ENCODE measurements around the gene NRN1. TPM values are rescaled to one million over a fixed set of nuclear protein-coding genes. Genes with fewer than 3 reads are reported as not detected.

NRN1 gene
- polyA plus RNA-seq, 1 of the 3 experiments (the other 2 are of a cell fraction): 8.9 TPM

- no peak overlapping the region for H3K9ac ChIP-seq
- H3K27ac ChIP-seq (ENCODE audit: low read depth in 2 of 2, low read length in 1 of 2): peak overlapping the region in 1 of 2 experiments; percentile 38; a peak in 2 of 4 replicates
- H3K27me3 ChIP-seq (ENCODE audit: insufficient read depth): peaks cover 5% of the 10 kb centered on the region; the same call in 1 of the 2 replicates
- H3K4me1 ChIP-seq (ENCODE audit: control insufficient read depth in 1 of 2, insufficient read depth in 2 of 2, low read depth in 1 of 2, low read length in 1 of 2): peaks cover 0 to 5% of the 10 kb centered on the region in 2 experiments; a peak in 1 of 4 replicates
- no peaks in the 10 kb centered on the region for H4K20me1 ChIP-seq (ENCODE audit: insufficient read depth)
- no peaks in the 10 kb centered on the region for H3K79me2 ChIP-seq (ENCODE audit: insufficient read depth)
- DNase-seq: no peak
- WGBS (ENCODE audit: low lambda C conversion rate): 9% methylated on average over 9 of the region's 11 CpGs
- CTCF ChIA-PET: interaction anchor here (1.4 kb wide), 1 partner anchor 28 kb away, joined by 3 read pairs; no protein-coding TSS in a partner anchor
- peak overlapping the region; percentile 53 for H3K4me2 ChIP-seq
- H3K36me3 ChIP-seq (replicated peaks in 1 of 2; ENCODE audit: control insufficient read depth in 1 of 2, insufficient read depth in 2 of 2, low read length in 1 of 2): no peaks in the 10 kb centered on the region
- H3K9me3 ChIP-seq: no peaks in the 10 kb centered on the region
- peaks cover 9% of the 10 kb centered on the region for H3F3A ChIP-seq (replicated peaks; ENCODE audit: insufficient read depth)
- POLR2A ChIA-PET: no interaction called here
- H3K4me3 ChIP-seq (ENCODE audit: low read depth in 2 of 2, low read length in 1 of 2): peak overlapping the region in 1 of 2 experiments; percentile 10; a peak in 1 of 4 replicates
- no peak overlapping the region for H2AFZ ChIP-seq (ENCODE audit: low read depth)
- no peaks in the 10 kb centered on the region for H3K9me2 ChIP-seq
- TF ChIP-seq IRF3 (IDR thresholded peaks at IDR 0.05; ENCODE audit: low read depth, low read length): no peak
- peak; percentile 67 for TF ChIP-seq TCF12 (IDR thresholded peaks at IDR 0.05)
- peak; percentile 46; the same call in 1 of the 2 replicates for TF ChIP-seq FOSL2 (IDR thresholded peaks at IDR 0.05; ENCODE audit: borderline replicate concordance, low read depth)
- no peak for TF ChIP-seq POLR2AphosphoS5 (IDR thresholded peaks at IDR 0.05; ENCODE audit: low read depth, low read length)
- no peak for TF ChIP-seq RCOR1 (IDR thresholded peaks at IDR 0.05; ENCODE audit: low read length)
- TF ChIP-seq EZH2phosphoT487 (IDR thresholded peaks at IDR 0.05; ENCODE audit: borderline replicate concordance, low read depth): no peak
- TF ChIP-seq FOXJ3 (CRISPR knock-in tag; IDR thresholded peaks at IDR 0.05): no peak
- TF ChIP-seq TAF1 (IDR thresholded peaks at IDR 0.05; ENCODE audit: borderline replicate concordance, low read depth, low read length): no peak
- no peak; the same call in 1 of the 2 replicates for TF ChIP-seq JUND (IDR thresholded peaks at IDR 0.05)
- no peak for TF ChIP-seq NRF1 (IDR thresholded peaks at IDR 0.05; ENCODE audit: low read depth, low read length)
- TF ChIP-seq SIN3A (IDR thresholded peaks at IDR 0.05; ENCODE audit: borderline replicate concordance, low read depth, low read length): no peak
- no peak for TF ChIP-seq ELF1 (IDR thresholded peaks at IDR 0.05)
- peak; percentile 84 for TF ChIP-seq NFIC (IDR thresholded peaks at IDR 0.05; ENCODE audit: borderline replicate concordance)
- no peak for TF ChIP-seq SMC3 (IDR thresholded peaks at IDR 0.05; ENCODE audit: low read depth, low read length)
- TF ChIP-seq MAX (IDR thresholded peaks at IDR 0.05; ENCODE audit: low read depth): peak; percentile 58; the same call in 1 of the 2 replicates
- TF ChIP-seq YY1 (IDR thresholded peaks at IDR 0.05; ENCODE audit: low read depth): no peak
- no peak for TF ChIP-seq MEF2A (IDR thresholded peaks at IDR 0.05; ENCODE audit: borderline replicate concordance, low read depth)
- peak; percentile 40; the same call in 1 of the 2 replicates for TF ChIP-seq PBX3 (IDR thresholded peaks at IDR 0.05)
- no peak for TF ChIP-seq CTCF (IDR thresholded peaks at IDR 0.05)
- no peak for TF ChIP-seq USF1 (IDR thresholded peaks at IDR 0.05; ENCODE audit: borderline replicate concordance, low read depth)
- no peak for TF ChIP-seq ZBTB33 (IDR thresholded peaks at IDR 0.05; ENCODE audit: borderline replicate concordance, low read depth)
- no peak for TF ChIP-seq RAD21 (IDR thresholded peaks at IDR 0.05; ENCODE audit: low read length)
- no peak for TF ChIP-seq CHD2 (IDR thresholded peaks at IDR 0.05; ENCODE audit: low read length, partially characterized antibody)
- peak; percentile 75; the same call in 1 of the 2 replicates for TF ChIP-seq RXRA (IDR thresholded peaks at IDR 0.05; ENCODE audit: borderline replicate concordance, low read depth)
- no peak for TF ChIP-seq GATA2 (CRISPR knock-in tag; IDR thresholded peaks at IDR 0.05)
Measured at GRCh38 chr6:5968817-5969734, 37.6 kb downstream of the NRN1 start.

Data from SK-N-SH (cell line).